Measurements from ENCODE around the gene EML2. TPM values are rescaled to one million over a fixed set of nuclear protein-coding genes. Genes with fewer than 3 reads are reported as not detected.

Gene EML2
- total RNA-seq, 1 experiment from 2014 or later: 28.9 TPM

- H3F3A ChIP-seq (ENCODE audit: low read length, unreplicated experiment): peaks cover 14% of the 10 kb centered on the region
- no peaks in the 10 kb centered on the region for H3K27me3 ChIP-seq (ENCODE audit: low read length)
- peaks cover 52% of the 10 kb centered on the region for H3K79me2 ChIP-seq (ENCODE audit: low read length)
- H3K27ac ChIP-seq (ENCODE audit: low read length): peak overlapping the region; percentile 100
- H3K9me2 ChIP-seq (replicated peaks; ENCODE audit: low read length): no peaks in the 10 kb centered on the region
- peak overlapping the region; percentile 79 for H3K9ac ChIP-seq (ENCODE audit: low read length)
- H3K36me3 ChIP-seq (ENCODE audit: low read depth, low read length): no peaks in the 10 kb centered on the region
- ChIA-PET CTCF (interaction anchor here (1.2 to 1.3 kb wide), 2 partner anchors 18 to 65 kb away, joined by 6 to 7 read pairs; no protein-coding TSS in a partner anchor), POLR2A (ENCODE audit: unreplicated experiment) (no interaction called here)
- H4K20me1 ChIP-seq (ENCODE audit: low read length): no peaks in the 10 kb centered on the region
- peak overlapping the region; percentile 71 for H3K4me2 ChIP-seq (ENCODE audit: low read length)
- no peak for TF ChIP-seq EZH2 (IDR thresholded peaks at IDR 0.05; ENCODE audit: low read length, unreplicated experiment)
- TF ChIP-seq EZH2phosphoT487 (IDR thresholded peaks at IDR 0.05; ENCODE audit: borderline replicate concordance, low read length): no peak
- no peak for TF ChIP-seq CTCF (conservative IDR thresholded peaks at IDR 0.05; ENCODE audit: low read depth, low read length)
- intact Hi-C loops (cut with micrococcal nuclease): no loop called here
- no peak for DNase-seq
- no peak overlapping the region for H2AFZ ChIP-seq (ENCODE audit: low read length)
- ATAC-seq: no peak
- H3K4me1 ChIP-seq (ENCODE audit: insufficient read depth, low read length): peaks cover 34% of the 10 kb centered on the region
- TSS peak; percentile 29 for BruUV-seq (replicated peaks)
- H3K9me3 ChIP-seq (ENCODE audit: low read length): no peaks in the 10 kb centered on the region
- 0 out of 2 replicates have a peak overlapping the region, but pooled peaks have one; percentile 31 for H3K4me3 ChIP-seq (ENCODE audit: low read length)
These were observed 62.5 kb downstream of the EML2 start for GRCh38 chr19:45576682-45577081.

- H2AFZ ChIP-seq (ENCODE audit: low read length): no peak overlapping the region
- no peak for ATAC-seq
- peaks cover 14% of the 10 kb centered on the region for H3F3A ChIP-seq (ENCODE audit: low read length, unreplicated experiment)
- CTCF ChIA-PET: no interaction called here
- no peak overlapping the region for H3K9ac ChIP-seq (ENCODE audit: low read length)
- POLR2A ChIA-PET (ENCODE audit: unreplicated experiment): no interaction called here
- no peaks in the 10 kb centered on the region for H3K9me3 ChIP-seq (ENCODE audit: low read length)
- no peak overlapping the region for H3K4me2 ChIP-seq (ENCODE audit: low read length)
- peaks cover 34% of the 10 kb centered on the region for H3K4me1 ChIP-seq (ENCODE audit: insufficient read depth, low read length)
- no peaks in the 10 kb centered on the region for H3K27me3 ChIP-seq (ENCODE audit: low read length)
- H3K4me3 ChIP-seq (ENCODE audit: low read length): no peak overlapping the region
- no peaks in the 10 kb centered on the region for H4K20me1 ChIP-seq (ENCODE audit: low read length)
- H3K9me2 ChIP-seq (replicated peaks; ENCODE audit: low read length): no peaks in the 10 kb centered on the region
- no peak for TF ChIP-seq EZH2 (IDR thresholded peaks at IDR 0.05; ENCODE audit: low read length, unreplicated experiment)
- no peak for TF ChIP-seq CTCF (conservative IDR thresholded peaks at IDR 0.05; ENCODE audit: low read depth, low read length)
- no peak for TF ChIP-seq EZH2phosphoT487 (IDR thresholded peaks at IDR 0.05; ENCODE audit: borderline replicate concordance, low read length)
- no TSS peak for BruUV-seq (replicated peaks)
- peak overlapping the region; percentile 100 for H3K27ac ChIP-seq (ENCODE audit: low read length)
- no peak for DNase-seq
- no peaks in the 10 kb centered on the region for H3K36me3 ChIP-seq (ENCODE audit: low read depth, low read length)
- peaks cover 46% of the 10 kb centered on the region for H3K79me2 ChIP-seq (ENCODE audit: low read length)
- intact Hi-C loops (cut with micrococcal nuclease): no loop called here
These were observed 64.0 kb downstream of the EML2 start for GRCh38 chr19:45575216-45575615.

GRCh38 chr19:45574526-45574925 is 64.7 kb downstream of the EML2 start:
- Histone ChIP-seq H3K36me3 (ENCODE audit: low read depth, low read length) (no peaks in the 10 kb centered on the region), H3K27ac (ENCODE audit: low read length) (0 out of 2 replicates have a peak overlapping the region, but pooled peaks have one; percentile 100), H3K4me3 (ENCODE audit: low read length) (no peak overlapping the region), H3K9ac (ENCODE audit: low read length) (no peak overlapping the region), H3K79me2 (ENCODE audit: low read length) (peaks cover 49% of the 10 kb centered on the region), H4K20me1 (ENCODE audit: low read length) (no peaks in the 10 kb centered on the region), H3F3A (ENCODE audit: low read length, unreplicated experiment) (peaks cover 16% of the 10 kb centered on the region), H3K9me2 (replicated peaks; ENCODE audit: low read length) (no peaks in the 10 kb centered on the region), H3K27me3 (ENCODE audit: low read length) (no peaks in the 10 kb centered on the region), H3K4me2 (ENCODE audit: low read length) (no peak overlapping the region), H3K4me1 (ENCODE audit: insufficient read depth, low read length) (peaks cover 40% of the 10 kb centered on the region), H2AFZ (ENCODE audit: low read length) (no peak overlapping the region), H3K9me3 (ENCODE audit: low read length) (no peaks in the 10 kb centered on the region)
- intact Hi-C loops (cut with micrococcal nuclease): no loop called here
- POLR2A ChIA-PET (ENCODE audit: unreplicated experiment): no interaction called here
- no peak for ATAC-seq
- CTCF ChIA-PET: no interaction called here
- no peak for DNase-seq
- TF ChIP-seq EZH2phosphoT487 (IDR thresholded peaks at IDR 0.05; ENCODE audit: borderline replicate concordance, low read length): no peak
- no peak for TF ChIP-seq EZH2 (IDR thresholded peaks at IDR 0.05; ENCODE audit: low read length, unreplicated experiment)
- TF ChIP-seq CTCF (conservative IDR thresholded peaks at IDR 0.05; ENCODE audit: low read depth, low read length): no peak
- BruUV-seq (replicated peaks): no TSS peak
